ENCODE measurements around the gene SLC22A3.

Gene SLC22A3

GRCh38 chr6:160347259-160348222, 637 bp upstream of the SLC22A3 start:
- Histone ChIP-seq H3K4me3 (no peak overlapping the region), H3K9me3 (no peaks in the 10 kb centered on the region), H3K4me1 (no peaks in the 10 kb centered on the region), H3K27me3 (ENCODE audit: low read depth) (no peaks in the 10 kb centered on the region), H3K36me3 (replicated peaks) (no peaks in the 10 kb centered on the region)
- no peak for DNase-seq (ENCODE audit: low spot score in 2 of 2)
- in situ Hi-C loops (cut with MboI; ENCODE audit: low sequenced_read_pairs) = no loop called here

- in situ Hi-C loops (cut with MboI; ENCODE audit: low sequenced_read_pairs) = no loop called here
- no peaks in the 10 kb centered on the region for H3K36me3 ChIP-seq (replicated peaks)
- no peak overlapping the region for H3K4me3 ChIP-seq
- no peaks in the 10 kb centered on the region for H3K4me1 ChIP-seq
- H3K9me3 ChIP-seq = no peaks in the 10 kb centered on the region
- DNase-seq (ENCODE audit: low spot score in 2 of 2) = no peak
- no peaks in the 10 kb centered on the region for H3K27me3 ChIP-seq (ENCODE audit: low read depth)
Observed at GRCh38 chr6:160349020-160349441, 853 bp downstream of the SLC22A3 start.

- in situ Hi-C loops (cut with MboI; ENCODE audit: low sequenced_read_pairs) = no loop called here
- H3K4me1 ChIP-seq = no peaks in the 10 kb centered on the region
- no peaks in the 10 kb centered on the region for H3K27me3 ChIP-seq (ENCODE audit: low read depth)
- no peak overlapping the region for H3K4me3 ChIP-seq
- DNase-seq (ENCODE audit: low spot score in 2 of 2) = no peak
- no peaks in the 10 kb centered on the region for H3K9me3 ChIP-seq
- no peaks in the 10 kb centered on the region for H3K36me3 ChIP-seq (replicated peaks)
Observed at GRCh38 chr6:160349814-160350350, 1.7 kb downstream of the SLC22A3 start.

GRCh38 chr6:160353950-160354496, 5.8 kb downstream of the SLC22A3 start:
- Histone ChIP-seq H3K4me3 (no peak overlapping the region), H3K9me3 (no peaks in the 10 kb centered on the region), H3K36me3 (replicated peaks) (no peaks in the 10 kb centered on the region), H3K4me1 (no peaks in the 10 kb centered on the region), H3K27me3 (ENCODE audit: low read depth) (no peaks in the 10 kb centered on the region)
- in situ Hi-C loops (cut with MboI; ENCODE audit: low sequenced_read_pairs) = no loop called here
- DNase-seq (ENCODE audit: low spot score in 2 of 2) = no peak

GRCh38 chr6:160355001-160355400, 6.8 kb downstream of the SLC22A3 start:
- Histone ChIP-seq H3K4me1 (no peaks in the 10 kb centered on the region), H3K36me3 (replicated peaks) (no peaks in the 10 kb centered on the region), H3K4me3 (no peak overlapping the region), H3K27me3 (ENCODE audit: low read depth) (no peaks in the 10 kb centered on the region), H3K9me3 (no peaks in the 10 kb centered on the region)
- in situ Hi-C loops (cut with MboI; ENCODE audit: low sequenced_read_pairs) = no loop called here
- DNase-seq (ENCODE audit: low spot score in 2 of 2) = no peak

GRCh38 chr6:160356074-160356744, 8.0 kb downstream of the SLC22A3 start:
- no peaks in the 10 kb centered on the region for H3K27me3 ChIP-seq (ENCODE audit: low read depth)
- no peaks in the 10 kb centered on the region for H3K4me1 ChIP-seq

GRCh38 chr6:160357088-160357487, 8.9 kb downstream of the SLC22A3 start:
- DNase-seq (ENCODE audit: low spot score in 2 of 2) = no peak
- in situ Hi-C loops (cut with MboI; ENCODE audit: low sequenced_read_pairs) = no loop called here
- H3K4me3 ChIP-seq = no peak overlapping the region
- no peaks in the 10 kb centered on the region for H3K27me3 ChIP-seq (ENCODE audit: low read depth)
- H3K9me3 ChIP-seq = no peaks in the 10 kb centered on the region
- no peaks in the 10 kb centered on the region for H3K36me3 ChIP-seq (replicated peaks)
- H3K4me1 ChIP-seq = no peaks in the 10 kb centered on the region

More at GRCh38 chr6:160356074-160356744, 8.0 kb downstream of the SLC22A3 start:
- in situ Hi-C loops (cut with MboI; ENCODE audit: low sequenced_read_pairs) = no loop called here
- DNase-seq (ENCODE audit: low spot score in 2 of 2) = no peak
- Histone ChIP-seq H3K9me3 (no peaks in the 10 kb centered on the region), H3K36me3 (replicated peaks) (no peaks in the 10 kb centered on the region), H3K4me3 (no peak overlapping the region)

- no peaks in the 10 kb centered on the region for H3K4me1 ChIP-seq
- no peak overlapping the region for H3K4me3 ChIP-seq
- no peaks in the 10 kb centered on the region for H3K9me3 ChIP-seq
- in situ Hi-C loops (cut with MboI; ENCODE audit: low sequenced_read_pairs) = no loop called here
- DNase-seq (ENCODE audit: low spot score in 2 of 2) = no peak
- H3K36me3 ChIP-seq (replicated peaks) = no peaks in the 10 kb centered on the region
- H3K27me3 ChIP-seq (ENCODE audit: low read depth) = no peaks in the 10 kb centered on the region
Observed at GRCh38 chr6:160358225-160359119, 10.3 kb downstream of the SLC22A3 start.

- H3K9me3 ChIP-seq = no peaks in the 10 kb centered on the region
- no peaks in the 10 kb centered on the region for H3K36me3 ChIP-seq (replicated peaks)
- no peak for DNase-seq (ENCODE audit: low spot score in 2 of 2)
- in situ Hi-C loops (cut with MboI; ENCODE audit: low sequenced_read_pairs) = no loop called here
- H3K4me1 ChIP-seq = no peaks in the 10 kb centered on the region
- no peaks in the 10 kb centered on the region for H3K27me3 ChIP-seq (ENCODE audit: low read depth)
- no peak overlapping the region for H3K4me3 ChIP-seq
Observed at GRCh38 chr6:160360955-160361354, 12.8 kb downstream of the SLC22A3 start.

GRCh38 chr6:160362556-160362955, 14.4 kb downstream of the SLC22A3 start:
- no peaks in the 10 kb centered on the region for H3K27me3 ChIP-seq (ENCODE audit: low read depth)
- no peak overlapping the region for H3K4me3 ChIP-seq
- H3K36me3 ChIP-seq (replicated peaks) = no peaks in the 10 kb centered on the region
- no peaks in the 10 kb centered on the region for H3K4me1 ChIP-seq
- no peaks in the 10 kb centered on the region for H3K9me3 ChIP-seq
- in situ Hi-C loops (cut with MboI; ENCODE audit: low sequenced_read_pairs) = no loop called here
- DNase-seq (ENCODE audit: low spot score in 2 of 2) = no peak

- H3K36me3 ChIP-seq (replicated peaks) = no peaks in the 10 kb centered on the region
- no peak for DNase-seq (ENCODE audit: low spot score in 2 of 2)
- in situ Hi-C loops (cut with MboI; ENCODE audit: low sequenced_read_pairs) = no loop called here
- H3K4me3 ChIP-seq = no peak overlapping the region
- H3K4me1 ChIP-seq = no peaks in the 10 kb centered on the region
- H3K27me3 ChIP-seq (ENCODE audit: low read depth) = no peaks in the 10 kb centered on the region
- H3K9me3 ChIP-seq = no peaks in the 10 kb centered on the region
Observed at GRCh38 chr6:160363016-160363996, 15.1 kb downstream of the SLC22A3 start.

GRCh38 chr6:160365117-160365516, 16.9 kb downstream of the SLC22A3 start:
- Histone ChIP-seq H3K36me3 (replicated peaks) (no peaks in the 10 kb centered on the region), H3K27me3 (ENCODE audit: low read depth) (no peaks in the 10 kb centered on the region), H3K4me3 (no peak overlapping the region), H3K9me3 (no peaks in the 10 kb centered on the region), H3K4me1 (no peaks in the 10 kb centered on the region)
- no peak for DNase-seq (ENCODE audit: low spot score in 2 of 2)
- in situ Hi-C loops (cut with MboI; ENCODE audit: low sequenced_read_pairs) = no loop called here

All from HAP-1 (cell line).